Stimulated activated effector memory CD8-positive, alpha-beta T cell treated with anti-CD3 and anti-CD28 coated beads, Interleukin-12 subunit alpha, Interleukin-12 subunit beta, amount 100 ng/mL, for 72 hours (primary cell): ENCODE data around the gene ACOXL.
"Not testable (repeated sequence)": the region's sequence is repeated elsewhere in the genome, so short reads cannot be mapped to it uniquely, and the experiment has no call there.

Source experiments
- ATAC-seq: fragments of 150-1000 bp; cut with Tn5 transposase; 2 replicates; pipeline ENCODE4 v1.10.0; 2021
- DNase-seq, 2 donors: peaks; one replicate each; pipeline ENCODE4 v3.0.0; 2021 to 2022; ENCODE audit warnings: low spot score in 2 of 2
- H3K27ac Mint-ChIP-seq: one replicate; pipeline ENCODE4 v1.8.0; 2022; ENCODE audit warnings: mild to moderate bottlenecking, mixed read lengths
- H3K36me3 Mint-ChIP-seq: one replicate; pipeline ENCODE4 v1.8.0; 2022; ENCODE audit warnings: mild to moderate bottlenecking, mixed read lengths
- H3K4me1 Mint-ChIP-seq: one replicate; pipeline ENCODE4 v1.8.0; 2022; ENCODE audit warnings: mixed read lengths
- H3K4me3 Mint-ChIP-seq: one replicate; pipeline ENCODE4 v1.8.0; 2022; ENCODE audit warnings: mild to moderate bottlenecking, mixed read lengths
- H3K9me3 Mint-ChIP-seq: one replicate; pipeline ENCODE4 v1.8.0; 2022; ENCODE audit warnings: mixed read lengths

Gene ACOXL

GRCh38 chr2:110838657-110839384, 106.4 kb downstream of the ACOXL start:
- ATAC-seq: no peak

GRCh38 chr2:110840508-110840907, 108.1 kb downstream of the ACOXL start:
- H3K4me1 Mint-ChIP-seq: peaks cover 60% of the 10 kb centered on the region
- no peak overlapping the region for H3K4me3 Mint-ChIP-seq
- no peaks in the 10 kb centered on the region for H3K9me3 Mint-ChIP-seq
- ATAC-seq (no peak), DNase-seq (no peak)
- H3K36me3 Mint-ChIP-seq: no peaks in the 10 kb centered on the region
- no peak overlapping the region for H3K27ac Mint-ChIP-seq

More at GRCh38 chr2:110838657-110839384, 106.4 kb downstream of the ACOXL start:
- H3K9me3 Mint-ChIP-seq: no peaks in the 10 kb centered on the region
- peaks cover 47% of the 10 kb centered on the region for H3K4me1 Mint-ChIP-seq
- no peaks in the 10 kb centered on the region for H3K36me3 Mint-ChIP-seq
- no peak for DNase-seq
- H3K4me3 Mint-ChIP-seq: no peak overlapping the region
- H3K27ac Mint-ChIP-seq: peak overlapping the region; percentile 48

GRCh38 chr2:110842048-110842447, 109.7 kb downstream of the ACOXL start:
- Mint-ChIP-seq H3K4me3 (no peak overlapping the region), H3K27ac (no peak overlapping the region), H3K36me3 (peaks cover 9% of the 10 kb centered on the region), H3K9me3 (no peaks in the 10 kb centered on the region), H3K4me1 (peaks cover 75% of the 10 kb centered on the region)
- DNase-seq (no peak), ATAC-seq (no peak)

GRCh38 chr2:110843496-110843895, 111.1 kb downstream of the ACOXL start:
- ATAC-seq: no peak
- Mint-ChIP-seq H3K4me3 (peak overlapping the region; percentile 9), H3K4me1 (peaks cover 90% of the 10 kb centered on the region), H3K9me3 (no peaks in the 10 kb centered on the region), H3K36me3 (peaks cover 13% of the 10 kb centered on the region), H3K27ac (peak overlapping the region; percentile 76)
- no peak for DNase-seq

- DNase-seq: no peak
- Mint-ChIP-seq H3K4me3 (peak overlapping the region; percentile 9), H3K27ac (peak overlapping the region; percentile 76), H3K36me3 (peaks cover 13% of the 10 kb centered on the region), H3K9me3 (no peaks in the 10 kb centered on the region), H3K4me1 (peaks cover 94% of the 10 kb centered on the region)
- no peak for ATAC-seq
Observed at GRCh38 chr2:110843959-110844510, 111.7 kb downstream of the ACOXL start.

GRCh38 chr2:110847651-110848050, 115.3 kb downstream of the ACOXL start:
- Mint-ChIP-seq H3K36me3 (peaks cover 13% of the 10 kb centered on the region), H3K4me3 (peak overlapping the region; percentile 66), H3K9me3 (no peaks in the 10 kb centered on the region), H3K4me1 (peaks cover 99% of the 10 kb centered on the region), H3K27ac (peak overlapping the region; percentile 85)
- ATAC-seq: peak; percentile 51
- DNase-seq: no peak

GRCh38 chr2:110848071-110848470, 115.7 kb downstream of the ACOXL start:
- Mint-ChIP-seq H3K4me3 (peak overlapping the region; percentile 66), H3K36me3 (peaks cover 13% of the 10 kb centered on the region)

GRCh38 chr2:110848519-110849030, 116.2 kb downstream of the ACOXL start:
- Mint-ChIP-seq H3K27ac (peak overlapping the region; percentile 82), H3K4me1 (peaks cover 99% of the 10 kb centered on the region), H3K36me3 (peaks cover 13% of the 10 kb centered on the region), H3K9me3 (no peaks in the 10 kb centered on the region), H3K4me3 (no peak overlapping the region)
- ATAC-seq (no peak), DNase-seq (no peak)

More at GRCh38 chr2:110848071-110848470, 115.7 kb downstream of the ACOXL start:
- H3K9me3 Mint-ChIP-seq: no peaks in the 10 kb centered on the region
- peaks cover 99% of the 10 kb centered on the region for H3K4me1 Mint-ChIP-seq
- ATAC-seq (no peak), DNase-seq (no peak)
- H3K27ac Mint-ChIP-seq: peak overlapping the region; percentile 85

GRCh38 chr2:110851531-110851930, 119.2 kb downstream of the ACOXL start:
- H3K4me1 Mint-ChIP-seq: peaks cover 92% of the 10 kb centered on the region
- DNase-seq (no peak), ATAC-seq (no peak)
- peak overlapping the region; percentile 84 for H3K27ac Mint-ChIP-seq
- H3K4me3 Mint-ChIP-seq: peak overlapping the region; percentile 49
- no peaks in the 10 kb centered on the region for H3K9me3 Mint-ChIP-seq
- peaks cover 6% of the 10 kb centered on the region for H3K36me3 Mint-ChIP-seq

- Mint-ChIP-seq H3K9me3 (no peaks in the 10 kb centered on the region), H3K4me1 (peaks cover 87% of the 10 kb centered on the region), H3K27ac (peak overlapping the region; percentile 84), H3K4me3 (peak overlapping the region; percentile 49), H3K36me3 (peaks cover 4% of the 10 kb centered on the region)
- no peak for ATAC-seq
- no peak for DNase-seq
Observed at GRCh38 chr2:110852051-110852450, 119.7 kb downstream of the ACOXL start.

GRCh38 chr2:110852541-110853263, 120.3 kb downstream of the ACOXL start:
- peaks cover 81% of the 10 kb centered on the region for H3K4me1 Mint-ChIP-seq
- ATAC-seq: peak; percentile 89
- no peaks in the 10 kb centered on the region for H3K36me3 Mint-ChIP-seq
- H3K9me3 Mint-ChIP-seq: no peaks in the 10 kb centered on the region
- peak in 1 of 2 donors; percentile 70 for DNase-seq
- H3K4me3 Mint-ChIP-seq: peak overlapping the region; percentile 49
- H3K27ac Mint-ChIP-seq: peak overlapping the region; percentile 84

- H3K27ac Mint-ChIP-seq: no peak overlapping the region
- ATAC-seq: peak; percentile 35
- H3K4me1 Mint-ChIP-seq: peaks cover 79% of the 10 kb centered on the region
- DNase-seq: no peak
- H3K4me3 Mint-ChIP-seq: peak overlapping the region; percentile 49
- no peaks in the 10 kb centered on the region for H3K36me3 Mint-ChIP-seq
- no peaks in the 10 kb centered on the region for H3K9me3 Mint-ChIP-seq
Observed at GRCh38 chr2:110853516-110853915, 121.1 kb downstream of the ACOXL start.

- ATAC-seq: no peak
- H3K4me1 Mint-ChIP-seq: peaks cover 79% of the 10 kb centered on the region
- H3K36me3 Mint-ChIP-seq: no peaks in the 10 kb centered on the region
- no peak overlapping the region for H3K27ac Mint-ChIP-seq
- no peaks in the 10 kb centered on the region for H3K9me3 Mint-ChIP-seq
- no peak overlapping the region for H3K4me3 Mint-ChIP-seq
- DNase-seq: no peak
Observed at GRCh38 chr2:110853948-110854347, 121.6 kb downstream of the ACOXL start.

GRCh38 chr2:110854355-110855081, 122.1 kb downstream of the ACOXL start:
- no peak overlapping the region for H3K4me3 Mint-ChIP-seq
- H3K4me1 Mint-ChIP-seq: peaks cover 79% of the 10 kb centered on the region

GRCh38 chr2:110855841-110856240, 123.5 kb downstream of the ACOXL start:
- not testable (repeated sequence) for DNase-seq, H3K36me3 Mint-ChIP-seq, H3K27ac Mint-ChIP-seq, ATAC-seq, H3K9me3 Mint-ChIP-seq, H3K4me3 Mint-ChIP-seq
- H3K4me1 Mint-ChIP-seq: peaks cover 79% of the 10 kb centered on the region

More at GRCh38 chr2:110854355-110855081, 122.1 kb downstream of the ACOXL start:
- Mint-ChIP-seq H3K9me3 (no peaks in the 10 kb centered on the region), H3K27ac (no peak overlapping the region), H3K36me3 (no peaks in the 10 kb centered on the region)
- DNase-seq (no peak), ATAC-seq (no peak)
